K562 (cell line): Measurements from ENCODE around the gene PRRC2B. TPM values are rescaled to one million over a fixed set of nuclear protein-coding genes. Genes with fewer than 3 reads are reported as not detected.

Experiments used
- ATAC-seq: fragments of 200-7000 bp; cut with Tn5 transposase; 3 replicates; pipeline ENCODE4 v1.9.1; 2020; ENCODE audit warnings: moderate library complexity
- BruUV-seq: library from RNA; stranded (reverse); fragments of 400-500 nt; replicated peaks from 2 replicates; lab custom pipeline; 2021; lab: Mats Ljungman, UMichigan
- CTCF ChIA-PET: fragments of 300-600 bp; formaldehyde crosslinking; extraction: SDS; loops from one replicate; lab custom pipeline; 2021; ENCODE audit warnings: low intra/inter-chr PET ratio; lab: Yijun Ruan, JAX
- POLR2A ChIA-PET: fragments of 300-600, 350-650 bp; sonication (Branson Sonifier 250); formaldehyde crosslinking; extraction: SDS; loops from one replicate; lab custom pipeline; 2021; ENCODE audit warnings: antibody characterized with exemption, inconsistent platforms; lab: Yijun Ruan, JAX
- DNase-seq, 4 experiments: peaks; one replicate each; pipeline versions ENCODE4 v3.0.0 to v3.0.0-alpha.2; 2011 to 2018; ENCODE audit warnings: low spot score in 3 of 4, mixed read lengths in 3 of 4; ENCODE audit errors: extremely low read depth in 1 of 4
- FAIRE-seq: peaks from 2 replicates; lab custom pipeline; 2011; peaks lifted over from hg19 to GRCh38; lab: Jason Lieb, UNC
- H2AFZ ChIP-seq: 2 replicates; pipeline ENCODE4 v1.6.0; 2011; ENCODE audit warnings: low read depth, low read length, control low read depth, inconsistent platforms
- H3K27ac ChIP-seq: fragments of 200-600 bp; 3 replicates; pipeline ENCODE4 v1.8.0; 2011; ENCODE audit warnings: low read depth, mild to moderate bottlenecking, control low read depth, inconsistent platforms, low read length, moderate library complexity, mixed read lengths; ENCODE audit errors: extremely low read depth
- H3K27me3 ChIP-seq, 2 experiments: fragments of 300-600 bp in 1 of 2; 2 replicates in 1 of 2; 3 replicates in 1 of 2; pipeline versions ENCODE4 v1.6.0 to v1.8.0; 2011; ENCODE audit warnings: inconsistent platforms in 2 of 2, low read length in 2 of 2, mild to moderate bottlenecking in 1 of 2, mixed read lengths in 1 of 2, moderate library complexity in 1 of 2; ENCODE audit not compliant: control insufficient read depth in 2 of 2, insufficient read depth in 2 of 2
- H3K36me3 ChIP-seq: fragments of 300-600 bp; 3 replicates; pipeline ENCODE4 v1.8.0; 2011; ENCODE audit warnings: mild to moderate bottlenecking, low read length, inconsistent platforms; ENCODE audit not compliant: control insufficient read depth, insufficient read depth
- H3K4me1 ChIP-seq, 2 experiments: fragments of 200-600 bp in 1 of 2; replicated peaks in 1 of 2; 2 replicates in 1 of 2; 3 replicates in 1 of 2; pipeline versions ENCODE4 v1.5.1 to v1.8.0; 2011; ENCODE audit warnings: inconsistent platforms in 2 of 2, low read length in 2 of 2, mild to moderate bottlenecking in 1 of 2, mixed read lengths in 1 of 2, moderate library complexity in 1 of 2; ENCODE audit not compliant: control insufficient read depth in 2 of 2, insufficient read depth in 2 of 2
- H3K4me2 ChIP-seq: 2 replicates; pipeline ENCODE4 v1.6.1; 2011; ENCODE audit warnings: low read length, control low read depth, inconsistent platforms, mixed read lengths; ENCODE audit not compliant: insufficient read depth
- H3K4me3 ChIP-seq: fragments of 200-600 bp; sonication (generic), shearing (Covaris generic); 2 replicates; pipeline ENCODE4 v1.5.1; 2016; ENCODE audit warnings: control low read depth, inconsistent platforms
- H3K79me2 ChIP-seq: fragments of 200-600 bp; 3 replicates; pipeline ENCODE4 v1.8.0; 2011; ENCODE audit warnings: low read length, inconsistent platforms; ENCODE audit not compliant: control insufficient read depth, insufficient read depth
- H3K9ac ChIP-seq, 2 experiments: 2 replicates each; pipeline versions ENCODE4 v1.6.0 to v1.6.1; 2011; ENCODE audit warnings: low read depth in 2 of 2, low read length in 2 of 2, control low read depth in 1 of 2, inconsistent platforms in 1 of 2, mild to moderate bottlenecking in 1 of 2, mixed read lengths in 1 of 2; ENCODE audit not compliant: insufficient read depth in 1 of 2
- H3K9me1 ChIP-seq: one replicate; pipeline ENCODE4 v1.6.0; 2011; ENCODE audit warnings: inconsistent platforms, mild to moderate bottlenecking, low read length, moderate library complexity; ENCODE audit not compliant: control insufficient read depth, insufficient read depth
- H3K9me3 ChIP-seq: replicated peaks from 2 replicates; pipeline ENCODE4 v1.5.1; 2011; ENCODE audit warnings: low read depth, low read length, inconsistent platforms; ENCODE audit not compliant: control insufficient read depth, insufficient read depth
- H4K20me1 ChIP-seq: replicated peaks from 2 replicates; pipeline ENCODE4 v1.6.1; 2011; ENCODE audit warnings: low read length, inconsistent platforms, mixed read lengths; ENCODE audit not compliant: control insufficient read depth, insufficient read depth
- ARID3A ChIP-seq: IDR thresholded peaks from 2 replicates; pipeline ENCODE4 v1.6.1; 2012; ENCODE audit warnings: low read depth, low read length, improper control_type of control experiment, borderline replicate concordance
- ATF1 ChIP-seq, 2 experiments: fragments of 450-650 bp in 1 of 2; IDR thresholded peaks; 2 replicates each; pipeline ENCODE4 v1.6.1; 2016; ENCODE audit warnings: missing compliant biosample characterization in 1 of 2, missing genetic modification characterization in 1 of 2
- ELK3 ChIP-seq: fragments of 450-650 bp; formaldehyde crosslinking; IDR thresholded peaks from 2 replicates; pipeline ENCODE4 v1.4.0; 2020; ENCODE audit warnings: mild to moderate bottlenecking
- KLF1 ChIP-seq: fragments of 450-650 bp; IDR thresholded peaks from 2 replicates; pipeline ENCODE4 v1.6.1; 2016; ENCODE audit warnings: missing genetic modification characterization, missing compliant biosample characterization
- NCOA2 ChIP-seq, 2 experiments: fragments of 450-650 bp; IDR thresholded peaks; 2 replicates each; pipeline ENCODE4 v1.6.1; 2018; ENCODE audit warnings: mild to moderate bottlenecking in 2 of 2, moderate library complexity in 1 of 2; ENCODE audit not compliant: partially characterized antibody in 2 of 2
- NFIC ChIP-seq: fragments of 450-650 bp; IDR thresholded peaks from 2 replicates; pipeline ENCODE4 v1.6.1; 2017; ENCODE audit warnings: mild to moderate bottlenecking, inconsistent platforms
- NFRKB ChIP-seq: fragments of 450-650 bp; IDR thresholded peaks from 2 replicates; pipeline ENCODE4 v1.6.1; 2016; ENCODE audit warnings: low read depth
- POLR2G ChIP-seq: fragments of 200-400 bp; formaldehyde crosslinking; IDR thresholded peaks from 2 replicates; pipeline ENCODE4 v1.6.1; 2017; ENCODE audit warnings: low read depth, mild to moderate bottlenecking, antibody characterized with exemption, low read length, moderate library complexity
- RBM17 ChIP-seq: fragments of 200-400 bp; formaldehyde crosslinking; IDR thresholded peaks from 2 replicates; pipeline ENCODE4 v1.6.1; 2017; ENCODE audit warnings: low read depth, mild to moderate bottlenecking, low read length, borderline replicate concordance
- SPI1 ChIP-seq: IDR thresholded peaks from 2 replicates; pipeline ENCODE4 v1.6.1; 2011; ENCODE audit warnings: low read depth, low read length, control low read depth, borderline replicate concordance
- THRB ChIP-seq: fragments of 450-650 bp; formaldehyde crosslinking; conservative IDR thresholded peaks from 2 replicates; pipeline ENCODE4 v1.4.0; 2022; ENCODE audit warnings: mild to moderate bottlenecking, missing genetic modification characterization
- ZNF551 ChIP-seq: fragments of 250-450 bp; sonication (Bioruptor Pico); IDR thresholded peaks from 2 replicates; pipeline ENCODE4 v1.5.0; 2021; ENCODE audit warnings: mild to moderate bottlenecking, moderate library complexity
- WGBS: fragments of 100-300 bp; shearing (Covaris generic); methylation state at CpG from one replicate; pipeline ENCODE4 v1.1.6; 2016; ENCODE audit warnings: low coverage, mixed read lengths; ENCODE audit not compliant: insufficient coverage; ENCODE audit errors: missing lambda C conversion rate; 5-methylcytosine and 5-hydroxymethylcytosine counted together
- in situ Hi-C: fragments of 300-500 bp; cut with MboI; formaldehyde crosslinking; loops from 4 replicates; pipeline ENCODE4 v1.15.0; 2018; ENCODE audit warnings: inconsistent platforms, mixed read lengths
- intact Hi-C: fragments of 100-400 bp; cut with micrococcal nuclease; formaldehyde crosslinking; loops from 2 replicates; pipeline ENCODE4 v1.14.2; 2022
- polyA plus RNA-seq, 8 experiments: library from polyadenylated mRNA; depleted of rRNA in 4 of 8; stranded (reverse) in 5 of 8; unstranded in 3 of 8; fragments of >200 nt; fragmentation: Nextera tagmentation in 2 of 8; fragmentation: Illumina TruSeq in 1 of 8; extraction: Ambion mirVana in 2 of 8; extraction: Trizol in 1 of 8; gene quantifications; 2 replicates each; pipeline versions ENCODE4 v1.2.1 to v1.2.3, GENCODE V29; 2011 to 2014; ENCODE audit warnings: inconsistent platforms in 1 of 8, missing spikeins in 1 of 8
- total RNA-seq, 7 experiments: library from RNA; depleted of rRNA in 6 of 7; stranded (reverse); fragments of >200 nt in 6 of 7; fragmentation: Illumina TruSeq in 2 of 7; extraction: Trizol in 2 of 7; gene quantifications; 2 replicates each; pipeline versions ENCODE4 v1.2.1 to v1.2.3, GENCODE V29; 2011 to 2021; ENCODE audit warnings: low replicate concordance in 1 of 7

The PRRC2B gene
- total and polyA plus RNA-seq, 9 of the 15 experiments (the other 6 are each of a cell fraction or from before 2014, with no cell fraction given) = 0.34 to 125 (median 30.9) TPM

GRCh38 chr9:131461166-131461565, 67.3 kb downstream of the PRRC2B start (continued):
- TF ChIP-seq ELK3 (CRISPR knock-in tag) (no peak), ATF1 (CRISPR knock-in tag; IDR thresholded peaks at IDR 0.05) (no peak), ATF1 (tag; IDR thresholded peaks at IDR 0.05) (no peak), ZNF551 (no peak), SPI1 (no peak), THRB (no peak)

GRCh38 chr9:131464354-131465000, 70.6 kb downstream of the PRRC2B start:
- in situ Hi-C loops = loop anchor here (25.0 kb wide), 1 partner anchor 752 kb away; no protein-coding TSS in a partner anchor
- H3K79me2 ChIP-seq = 0 out of 3 replicates have a peak, but pooled peaks cover 3% of the 10 kb centered on the region
- BruUV-seq = no TSS peak

More at GRCh38 chr9:131464354-131465000, 70.6 kb downstream of the PRRC2B start:
- CTCF ChIA-PET = no interaction called here
- peaks cover 90% of the 10 kb centered on the region for H3K36me3 ChIP-seq
- H3K9me3 ChIP-seq = no peaks in the 10 kb centered on the region
- intact Hi-C loops = no loop called here
- H3K4me2 ChIP-seq = no peak overlapping the region
- DNase-seq (no peak), ATAC-seq (no peak), FAIRE-seq (no peak)
- H4K20me1 ChIP-seq = no peaks in the 10 kb centered on the region
- no peaks in the 10 kb centered on the region for H3K27me3 ChIP-seq
- no peak overlapping the region for H3K9ac ChIP-seq
- POLR2A ChIA-PET = interaction anchor here (1.4 to 1.5 kb wide), 2 partner anchors 23 to 32 kb away, joined by 4 to 6 read pairs; no protein-coding TSS in a partner anchor
- no peaks in the 10 kb centered on the region for H3K9me1 ChIP-seq
- no peaks in the 10 kb centered on the region for H3K4me1 ChIP-seq
- TF ChIP-seq NFIC (peak; percentile 33; the same call in 1 of the 2 replicates), NFRKB (no peak), RBM17 (no peak), KLF1 (tag) (no peak), ARID3A (no peak), POLR2G (peak; percentile 33; the same call in 1 of the 2 replicates), NCOA2 (IDR thresholded peaks at IDR 0.05; ENCODE audit: partially characterized antibody in 2 of 2) (no peak), SPI1 (peak; percentile 49; the same call in 1 of the 2 replicates)
- WGBS = 94% methylated on average over 22 of the region's 24 CpGs
- H3K27ac ChIP-seq = no peak overlapping the region
- no peak overlapping the region for H3K4me3 ChIP-seq
- H2AFZ ChIP-seq = no peak overlapping the region
